NCI-H446 treated with DMSO at 0.1 percent for 48 hours (cell line): ENCODE data around the gene GRID1.

Experiments used
- DNase-seq: peaks from one replicate; lab custom pipeline; 2025; lab: John Stamatoyannopoulos, UW

GRID1 gene

DNA sequence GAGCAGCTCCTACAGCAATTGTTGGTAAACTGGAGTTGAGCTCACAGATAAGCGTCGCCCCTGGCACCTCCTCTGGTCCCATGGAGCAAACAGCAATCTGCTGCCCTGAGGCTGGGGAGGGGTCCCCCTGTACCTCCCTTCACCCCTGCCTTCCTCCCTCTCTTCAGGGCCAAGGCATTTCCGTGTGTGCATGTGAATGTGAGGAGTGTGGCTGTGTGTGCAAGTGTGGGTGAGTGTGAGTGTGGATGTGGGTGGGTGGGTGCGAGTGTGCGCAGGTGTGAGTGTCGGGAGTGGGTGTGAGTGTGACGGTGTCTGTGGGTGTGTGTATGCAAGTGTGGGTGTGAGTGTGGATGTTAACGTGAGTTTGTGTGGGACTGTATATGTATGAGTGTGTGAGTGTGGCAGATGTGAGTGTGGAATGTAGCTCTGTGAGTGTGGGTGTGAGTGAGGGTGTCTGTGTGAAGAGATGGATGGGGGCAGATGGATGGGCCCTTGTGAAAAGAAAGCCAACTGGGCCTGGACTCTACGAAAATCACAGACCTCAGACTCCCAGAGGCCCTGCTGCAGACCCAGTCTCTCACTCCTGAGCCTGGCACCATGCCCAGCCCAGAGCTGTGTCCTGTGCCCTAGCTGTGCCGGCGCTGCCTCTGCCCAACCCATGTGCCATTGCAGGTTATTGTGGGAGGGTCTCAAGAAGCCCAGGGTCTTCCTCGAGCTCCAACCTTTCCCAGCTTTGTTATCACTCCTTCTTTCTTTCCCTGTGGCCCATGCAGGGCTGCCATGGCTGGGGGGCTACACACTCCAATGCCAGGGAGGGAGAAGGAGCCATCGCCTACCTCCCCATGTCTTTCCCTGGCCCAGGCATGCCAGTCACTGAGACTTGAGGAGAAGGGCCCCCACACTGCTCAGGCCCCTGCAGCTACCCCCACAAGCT lies 73.9 kb downstream of the GRID1 start:
- no peak for DNase-seq

DNA sequence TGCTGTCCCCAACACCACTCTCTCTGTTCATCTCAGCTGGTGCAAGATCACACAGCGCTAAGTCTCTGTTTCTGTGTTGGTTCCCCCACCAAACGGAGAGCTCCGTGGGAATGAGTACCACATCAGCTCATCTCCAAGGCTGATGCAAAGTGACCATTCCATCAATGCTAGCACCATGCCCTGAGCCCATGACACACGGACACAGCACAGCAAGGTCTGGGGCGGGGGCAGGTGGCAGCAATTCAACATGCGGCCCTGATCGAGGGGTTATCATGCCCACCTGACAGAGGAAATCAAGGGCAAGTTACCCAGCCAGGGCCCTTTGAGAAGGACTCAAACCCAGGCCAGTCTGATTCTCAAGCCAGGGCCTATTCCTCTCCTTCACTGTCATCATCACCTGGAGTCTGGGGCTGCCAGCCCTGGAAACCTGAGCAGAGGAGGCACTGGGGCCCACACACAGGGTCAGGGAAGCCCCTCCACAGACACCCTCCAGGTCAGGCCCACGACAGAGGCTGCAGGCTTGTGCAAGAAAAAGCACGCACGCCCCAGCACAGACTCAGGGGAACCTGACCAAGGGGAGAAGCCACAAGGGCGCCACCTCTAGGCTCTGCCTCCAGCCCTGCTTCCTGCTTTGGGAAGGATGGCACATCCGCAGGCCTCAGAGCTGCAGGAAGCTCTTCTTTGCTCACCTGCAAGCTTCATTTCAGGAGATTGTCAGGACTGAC lies 74.8 kb downstream of the GRID1 start:
- DNase-seq: no peak

DNA sequence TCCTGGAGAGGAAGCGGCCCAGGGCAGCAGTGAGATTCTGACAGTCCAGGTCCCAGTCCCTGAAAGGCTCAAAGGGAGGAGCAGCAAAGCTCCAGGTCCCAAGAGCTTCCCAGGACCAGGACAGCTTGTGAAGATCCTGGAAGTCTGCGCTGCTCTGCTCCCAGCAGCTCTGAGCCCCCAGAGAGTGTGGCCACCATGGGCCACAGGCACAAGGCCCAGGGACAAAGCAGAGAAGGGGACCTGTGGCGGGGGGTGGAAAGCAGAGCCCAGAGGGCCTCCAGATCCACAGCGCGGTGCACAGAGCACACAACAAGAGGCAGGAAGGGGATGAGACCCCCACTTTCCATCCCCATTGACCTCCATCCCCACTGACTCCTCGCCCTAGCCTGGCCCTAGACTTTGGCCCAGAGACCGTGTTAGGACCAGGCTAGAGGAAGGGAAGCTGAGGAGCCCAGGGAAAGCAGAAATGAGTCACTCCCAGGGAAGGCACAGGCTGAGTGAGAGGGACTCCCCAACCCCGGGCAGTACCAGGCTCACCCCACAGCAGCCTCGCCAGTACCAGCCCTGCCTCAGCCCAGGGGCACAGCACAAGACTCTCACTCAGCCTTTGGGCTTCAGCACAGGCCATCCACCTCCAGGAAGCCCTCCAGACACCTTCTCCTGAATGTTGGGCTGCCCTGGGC lies 75.5 kb downstream of the GRID1 start:
- no peak for DNase-seq

DNA sequence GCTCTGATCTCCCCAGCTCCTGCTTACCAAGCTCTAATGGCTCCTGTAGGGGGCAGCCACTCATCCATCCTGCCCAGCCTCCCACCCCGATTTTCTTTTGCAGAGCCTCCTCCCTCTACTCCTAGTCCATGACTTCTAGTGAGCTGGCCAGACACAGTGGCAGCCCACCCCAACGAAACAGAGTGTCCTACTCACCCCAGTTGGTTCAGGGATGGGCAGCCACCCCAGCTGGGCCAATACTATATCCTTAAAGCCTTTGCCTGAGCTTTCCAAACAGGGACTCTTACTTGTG lies 77.1 kb downstream of the GRID1 start:
- DNase-seq: no peak

DNA sequence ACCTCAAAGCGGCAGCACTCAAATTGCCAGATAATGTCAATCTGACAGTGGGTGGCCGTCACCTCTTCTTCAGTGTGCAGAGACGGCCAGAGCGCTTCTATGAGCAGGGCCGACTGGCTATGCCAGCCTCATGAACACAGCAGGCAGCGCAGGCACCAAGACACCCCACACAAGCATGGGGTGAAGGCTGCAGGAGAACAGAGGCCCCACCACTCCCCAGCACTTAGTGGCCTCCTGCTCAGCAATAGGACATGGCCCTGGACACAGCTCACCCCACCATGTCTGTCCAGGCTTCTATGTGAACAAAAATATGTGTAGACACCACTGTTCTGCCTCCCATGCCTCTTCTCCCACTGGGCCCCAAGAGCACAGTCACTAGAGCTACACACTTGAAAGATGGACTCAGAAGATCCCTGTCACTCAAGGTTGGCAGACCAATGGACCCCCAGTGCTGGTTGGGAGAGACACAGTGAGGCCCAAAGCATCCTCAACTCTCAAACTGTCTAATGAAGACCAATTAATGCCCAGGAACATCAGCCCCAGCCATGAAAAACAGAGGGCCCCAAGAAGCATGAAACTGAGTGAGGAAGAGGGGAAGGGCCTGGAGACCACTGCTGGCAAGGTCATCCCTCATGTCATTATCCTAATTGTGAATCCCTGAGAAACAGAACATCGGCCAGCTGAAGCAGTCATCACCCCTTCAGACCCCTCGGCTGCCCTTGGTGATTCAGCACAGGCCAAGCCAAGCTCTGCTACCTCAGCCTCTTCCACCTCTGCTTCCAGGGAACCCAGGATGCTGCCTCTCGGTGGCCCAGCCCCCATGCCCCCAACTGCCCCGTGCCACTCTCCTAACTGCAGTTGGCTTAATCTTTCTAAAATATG lies 77.7 kb downstream of the GRID1 start:
- DNase-seq: no peak

DNA sequence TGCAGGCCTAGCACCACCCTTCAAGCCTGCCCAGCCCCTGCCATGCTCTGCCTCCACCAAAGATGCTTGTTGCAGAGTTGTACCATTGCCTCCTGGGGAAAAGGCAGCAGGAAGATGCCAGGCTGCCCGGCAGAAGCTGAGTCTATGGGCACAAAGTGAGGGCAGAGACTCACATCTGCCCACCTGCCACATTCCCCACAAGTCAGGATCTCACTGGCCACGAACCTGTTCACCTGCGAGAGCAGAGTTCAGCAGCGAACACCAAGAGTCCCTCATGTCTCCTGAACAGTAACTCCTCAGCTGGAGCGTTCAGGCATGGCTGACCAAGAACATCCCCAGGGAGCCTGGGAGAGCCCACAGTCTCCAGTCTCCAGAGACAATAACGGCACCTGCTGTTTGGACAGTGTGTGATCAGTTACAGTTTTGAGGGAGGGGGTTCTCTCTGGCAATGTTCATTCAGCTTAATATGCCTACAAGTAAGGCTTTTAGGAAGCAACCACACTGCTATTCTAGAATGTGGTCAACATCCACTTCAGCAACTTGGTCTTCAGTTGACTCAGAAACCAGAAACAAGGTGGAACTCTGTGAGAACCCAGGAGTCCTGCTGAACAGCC lies 78.5 kb downstream of the GRID1 start:
- DNase-seq: no peak

DNA sequence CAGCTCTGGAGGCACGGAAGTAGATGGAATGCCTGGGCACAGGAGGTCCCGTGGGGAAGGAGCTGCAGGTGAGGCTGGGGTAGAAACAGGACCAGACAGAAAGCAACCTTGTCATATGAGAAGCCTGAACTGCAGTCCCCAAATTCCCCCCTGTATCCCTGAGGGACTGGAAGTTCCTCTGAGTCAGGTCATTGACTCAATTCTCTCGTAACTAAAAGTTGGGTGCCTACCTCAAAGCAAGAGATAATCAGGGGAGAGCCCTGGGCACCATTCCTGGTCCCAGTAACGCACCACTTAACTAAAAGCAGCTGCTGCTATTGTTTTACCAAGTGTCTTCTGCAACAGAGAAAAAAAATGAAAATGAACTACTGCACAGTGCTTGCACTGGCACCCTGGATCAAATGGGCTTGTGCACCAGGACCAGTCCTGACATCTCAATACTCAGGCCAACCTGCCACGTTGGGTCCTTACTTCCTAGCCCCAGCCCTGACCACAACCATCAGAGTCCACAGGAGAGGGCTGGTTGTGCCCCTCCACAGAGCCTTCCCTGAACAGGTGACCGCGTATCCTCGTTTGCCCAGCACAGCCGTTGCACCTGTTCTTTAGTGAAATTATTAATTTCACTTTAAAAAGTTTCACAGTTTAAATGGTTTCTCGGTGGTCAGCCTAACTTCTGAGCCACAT lies 79.3 kb downstream of the GRID1 start:
- no peak for DNase-seq

DNA sequence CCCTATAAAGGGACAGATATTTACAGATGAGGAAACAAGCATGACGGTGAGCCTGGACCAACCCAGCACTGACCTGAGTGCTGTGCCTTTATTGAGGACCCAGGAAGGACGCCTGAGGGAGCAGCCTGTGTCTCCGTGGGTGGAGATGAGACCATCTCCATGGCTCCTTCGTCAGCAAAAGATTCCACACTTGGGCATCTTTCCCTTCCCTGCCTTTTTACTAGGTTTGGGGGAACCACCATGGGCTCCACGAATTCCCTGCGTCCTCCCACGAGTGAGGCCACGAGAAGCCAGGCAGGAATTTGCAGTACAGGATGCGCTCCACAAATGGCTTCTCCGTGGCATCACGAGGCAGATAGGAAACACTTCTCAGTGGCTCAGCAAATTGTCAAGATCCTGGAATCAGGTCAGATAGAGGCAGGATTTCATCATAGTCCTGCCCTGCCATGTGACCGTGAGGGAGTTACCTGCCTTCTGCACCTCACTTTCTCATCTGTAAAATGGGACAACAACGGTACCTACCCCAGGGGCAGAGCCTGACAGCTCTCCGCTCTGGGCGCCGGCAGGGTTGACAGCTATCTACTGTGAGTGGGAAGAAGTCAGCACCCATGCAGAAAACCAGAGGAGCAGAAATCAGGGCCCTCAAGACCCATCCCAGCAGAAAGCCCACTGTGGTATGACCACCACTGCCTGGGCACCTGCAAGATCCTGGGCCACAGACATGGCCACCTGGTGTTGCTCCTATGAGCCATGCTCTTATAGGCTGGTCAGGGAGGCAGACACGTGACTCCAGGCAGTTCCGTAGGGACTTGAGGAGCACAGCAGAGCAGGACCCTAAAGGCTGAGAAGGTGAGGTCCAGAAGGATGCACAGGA lies 80.1 kb downstream of the GRID1 start:
- no peak for DNase-seq

DNA sequence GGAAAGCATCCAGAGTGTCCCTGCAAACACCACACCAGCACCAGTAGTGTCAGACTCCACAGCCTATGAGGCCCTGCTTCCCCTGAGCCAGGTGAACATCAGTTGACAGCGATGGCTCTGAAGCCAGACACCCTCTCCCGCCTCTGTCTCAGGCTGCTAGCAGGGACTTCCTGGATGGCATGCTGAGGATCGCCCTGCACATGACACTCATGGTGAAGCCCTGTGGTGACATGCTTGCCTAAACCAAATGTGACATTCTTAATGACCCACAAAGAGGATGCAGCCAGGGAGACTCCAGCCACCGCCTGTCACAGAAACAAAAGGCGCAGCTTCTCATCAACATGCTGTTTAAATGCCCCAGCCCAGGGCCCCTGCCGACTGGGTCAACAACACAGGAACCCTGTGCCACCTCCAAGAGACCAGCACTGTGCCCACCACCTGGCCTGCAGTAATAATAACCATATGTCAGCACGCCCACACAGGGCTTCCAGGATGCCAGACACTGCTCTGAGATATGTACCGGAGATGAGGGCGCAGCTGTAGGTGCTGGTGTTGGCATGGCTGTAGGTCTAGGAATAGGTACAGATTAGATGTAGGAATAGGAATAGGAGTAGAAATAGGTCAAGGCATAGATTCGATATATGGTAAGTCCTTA lies 81.3 kb downstream of the GRID1 start:
- no peak for DNase-seq

DNA sequence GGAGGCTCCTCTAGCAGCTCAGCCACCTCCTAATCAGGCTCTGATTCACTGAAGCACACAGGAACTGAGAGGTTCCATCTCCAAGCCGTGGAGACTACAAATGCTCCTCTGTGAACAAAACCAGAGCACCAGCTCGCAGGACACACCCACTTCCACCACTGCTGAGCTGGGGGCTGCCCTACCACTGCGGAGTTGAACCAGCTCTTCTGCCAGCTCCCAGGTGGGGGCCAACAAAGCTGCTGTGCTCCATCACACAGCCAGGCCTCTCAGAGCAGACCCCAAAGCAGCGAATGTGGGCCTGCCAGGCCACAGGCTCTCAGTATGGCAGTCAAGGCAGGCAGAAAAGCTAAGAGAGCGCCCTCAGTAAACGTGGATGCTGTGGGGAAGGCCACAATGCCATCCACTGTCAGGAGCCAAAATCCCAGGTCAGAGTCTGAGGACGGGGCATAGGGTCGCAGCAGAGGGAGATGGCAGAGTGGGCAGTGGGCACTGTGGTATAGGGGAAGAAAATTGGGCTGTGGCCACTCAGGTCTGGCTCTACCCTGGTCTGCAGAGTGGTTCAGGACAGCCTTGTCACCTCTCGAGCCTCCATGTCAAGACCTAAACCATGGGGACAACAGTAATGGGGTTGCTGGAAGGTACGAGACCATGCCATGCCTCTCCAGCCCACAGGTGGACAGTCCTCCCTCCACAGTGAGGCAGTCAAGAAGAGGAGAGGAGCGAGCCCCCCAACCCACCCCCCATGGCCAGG lies 82.1 kb downstream of the GRID1 start:
- no peak for DNase-seq

DNA sequence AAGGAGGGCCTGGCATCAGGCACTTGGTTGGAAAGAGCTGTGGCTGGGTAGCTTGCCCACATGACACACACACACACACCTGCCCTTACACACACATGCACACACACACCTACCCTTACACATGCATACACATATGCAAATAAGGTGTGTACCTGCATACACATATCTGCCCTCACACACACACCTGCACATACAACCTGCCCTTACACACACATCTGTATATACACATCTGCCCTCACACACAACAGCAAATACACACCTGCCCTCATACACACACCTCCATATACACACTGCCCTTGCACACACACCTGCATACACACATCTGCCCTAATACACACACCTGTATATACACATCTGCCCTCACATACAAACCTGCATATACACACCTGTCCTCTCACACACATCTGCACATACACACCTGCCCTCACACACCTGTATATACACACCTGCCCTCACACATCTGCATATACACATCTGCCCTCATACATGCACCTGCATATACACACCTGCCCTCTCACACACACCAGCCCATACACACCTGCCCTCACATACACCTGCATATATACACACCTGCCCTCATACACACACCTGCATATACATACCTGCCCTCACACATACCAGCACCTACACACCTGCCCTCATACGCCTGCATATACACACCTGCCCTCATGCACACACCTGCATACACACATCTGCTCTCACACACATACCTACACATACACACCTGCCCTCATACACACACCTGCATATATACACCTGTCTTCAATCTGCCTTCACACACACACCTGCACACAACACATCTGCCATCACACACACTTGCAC lies 82.9 kb downstream of the GRID1 start:
- DNase-seq: no peak

DNA sequence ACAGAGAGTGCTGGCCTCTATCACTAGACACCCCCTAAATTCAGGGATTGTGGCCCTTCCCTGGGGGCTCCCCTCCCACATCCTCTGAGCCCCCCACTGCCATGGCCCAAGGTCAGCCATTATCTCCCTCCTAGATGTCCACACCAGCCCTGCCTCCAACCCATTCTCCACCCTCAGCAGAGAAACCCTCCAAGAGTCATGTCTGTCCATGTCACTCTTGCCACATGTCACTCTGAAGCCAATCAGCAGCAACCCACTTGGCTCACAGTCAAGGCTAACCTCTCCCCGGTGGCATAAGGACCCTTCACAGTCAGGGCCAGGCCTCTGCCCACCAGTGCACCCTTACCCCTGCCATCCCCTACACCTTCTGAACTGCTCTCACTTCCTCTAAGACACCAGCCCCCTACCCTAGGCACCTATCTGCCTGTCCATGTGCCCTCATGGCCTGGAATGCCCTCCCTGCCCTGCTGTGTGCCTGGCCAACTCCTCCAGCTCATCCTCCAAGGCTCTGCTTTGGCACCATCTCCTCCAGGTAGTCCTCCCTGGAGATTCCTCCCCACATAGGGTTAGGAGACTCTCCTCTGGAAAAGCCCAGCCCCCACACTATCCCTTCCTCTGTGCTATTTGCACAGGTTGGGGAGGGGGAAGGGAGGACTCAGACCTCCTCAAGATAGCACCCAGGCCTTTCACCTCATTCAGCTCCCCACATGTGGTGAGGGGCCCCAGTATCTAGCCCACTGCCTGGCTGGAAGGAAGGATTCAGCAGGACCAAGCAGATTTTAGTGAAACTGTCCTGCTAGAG lies 83.7 kb downstream of the GRID1 start:
- DNase-seq: no peak

DNA sequence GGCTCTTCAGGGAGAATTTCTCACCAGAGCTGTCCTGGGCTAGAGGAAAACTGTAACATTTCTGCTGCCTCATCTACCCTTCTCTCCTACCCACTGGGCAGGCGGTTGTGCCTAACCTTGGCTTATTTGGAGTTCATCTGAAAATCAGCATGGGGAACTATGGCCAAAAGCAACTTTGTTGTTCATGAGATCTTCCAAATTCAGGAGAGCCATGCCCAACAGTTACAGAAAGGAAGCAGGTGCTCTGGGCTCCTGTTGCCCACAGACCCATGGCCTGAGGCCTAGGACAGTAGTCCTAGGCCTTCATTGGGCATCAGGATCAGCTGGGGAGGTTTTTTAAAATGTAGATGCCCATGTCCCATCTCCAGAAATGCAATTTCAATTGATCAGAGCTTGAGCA lies 85.2 kb downstream of the GRID1 start:
- no peak for DNase-seq

DNA sequence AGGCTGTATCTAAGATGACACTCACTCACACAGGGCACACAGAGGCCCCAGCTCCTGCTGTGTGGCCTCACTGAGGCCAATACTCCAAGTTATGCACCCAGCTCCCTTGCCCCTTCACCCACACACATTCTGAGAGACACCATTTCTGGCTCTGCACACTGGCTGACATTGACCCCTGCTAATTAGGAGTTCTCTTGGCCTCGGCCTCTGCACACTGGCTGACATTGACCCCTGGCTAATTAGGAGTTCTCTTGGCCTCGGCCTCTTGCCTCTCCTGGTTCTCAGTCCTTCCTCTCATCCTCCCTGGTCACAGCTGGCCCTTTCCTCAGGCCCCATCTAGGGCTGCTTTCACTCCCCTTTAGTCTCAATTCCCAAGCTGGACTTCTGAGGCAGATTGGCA lies 97.3 kb downstream of the GRID1 start:
- DNase-seq: no peak

DNA sequence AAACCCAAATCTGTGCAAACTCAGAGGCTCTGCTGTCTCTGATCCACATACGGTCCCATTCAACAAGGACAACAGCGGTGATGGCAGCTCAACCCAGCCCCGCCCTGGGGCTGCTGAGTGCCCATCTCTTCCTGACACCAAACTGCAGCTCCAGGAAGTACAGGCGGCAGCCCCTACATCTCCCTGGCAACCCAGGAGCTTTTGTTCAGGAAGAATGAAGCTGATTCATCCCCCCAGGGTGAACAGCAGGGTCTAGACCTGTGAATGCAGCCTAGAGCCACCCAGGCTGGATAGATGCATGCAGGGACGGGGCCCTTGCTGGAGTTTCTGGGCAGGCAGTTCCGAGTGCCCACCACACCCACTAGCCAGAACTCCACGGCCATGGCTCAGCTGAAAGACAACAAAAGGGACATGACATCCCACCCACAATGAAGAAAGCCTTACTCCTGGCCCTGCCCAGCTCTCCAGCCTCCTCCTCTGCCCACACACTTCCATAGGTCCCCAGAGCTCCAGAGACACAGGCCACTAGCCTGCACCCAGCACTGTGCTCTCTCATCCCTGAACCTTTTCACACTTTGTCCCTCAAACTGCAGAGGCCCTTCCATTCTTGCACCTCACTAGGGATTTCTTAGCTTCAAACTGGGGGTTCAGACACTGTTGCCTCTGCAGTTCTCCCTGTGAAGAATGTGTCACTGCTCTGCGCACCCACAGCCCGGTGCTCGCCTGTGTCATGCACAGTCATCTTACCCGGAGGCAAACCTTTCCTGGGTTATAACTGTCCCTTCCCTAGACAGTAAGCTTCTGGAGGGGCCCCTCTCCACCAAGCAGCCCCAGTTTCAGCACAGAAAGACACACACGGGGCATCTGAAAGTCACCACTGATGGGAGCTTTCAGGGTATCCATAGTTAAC lies 99.1 kb downstream of the GRID1 start:
- DNase-seq: no peak
